Kasumi-1 (cell line): ENCODE results near the gene DSCAM.
A peak's percentile ranks its signal among the peaks of the same experiment; 100 is the strongest.

Experiments
- DNase-seq, 2 experiments: peaks; one replicate each; lab custom pipeline; 2025; lab: John Stamatoyannopoulos, UW

Gene DSCAM

GRCh38 chr21:40173816-40174215, 673.1 kb downstream of the DSCAM start:
- DNase-seq = no peak

GRCh38 chr21:40169971-40170370, 677.0 kb downstream of the DSCAM start:
- DNase-seq = no peak

- no peak for DNase-seq
These were observed 680.6 kb downstream of the DSCAM start for GRCh38 chr21:40166291-40166843.

GRCh38 chr21:40165773-40166070, 681.2 kb downstream of the DSCAM start:
- no peak for DNase-seq

GRCh38 chr21:40164905-40165772, 681.8 kb downstream of the DSCAM start:
- DNase-seq = no peak

GRCh38 chr21:40162075-40162474, 684.9 kb downstream of the DSCAM start:
- DNase-seq = no peak

- DNase-seq = no peak
These were observed 686.0 kb downstream of the DSCAM start for GRCh38 chr21:40160911-40161310.

- no peak for DNase-seq
These were observed 688.6 kb downstream of the DSCAM start for GRCh38 chr21:40158366-40158765.

GRCh38 chr21:40155563-40155962, 691.4 kb downstream of the DSCAM start:
- DNase-seq = no peak

- no peak for DNase-seq
These were observed 693.6 kb downstream of the DSCAM start for GRCh38 chr21:40153351-40153750.

GRCh38 chr21:40152476-40152875, 694.5 kb downstream of the DSCAM start:
- no peak for DNase-seq

- no peak for DNase-seq
These were observed 695.3 kb downstream of the DSCAM start for GRCh38 chr21:40151611-40152010.

GRCh38 chr21:40146216-40146837, 700.6 kb downstream of the DSCAM start:
- no peak for DNase-seq

GRCh38 chr21:40143822-40144525, 703.0 kb downstream of the DSCAM start:
- peak; percentile 66 for DNase-seq

- no peak for DNase-seq
These were observed 705.3 kb downstream of the DSCAM start for GRCh38 chr21:40141621-40142020.

GRCh38 chr21:40140675-40141074, 706.3 kb downstream of the DSCAM start:
- no peak for DNase-seq

- no peak for DNase-seq
These were observed 707.3 kb downstream of the DSCAM start for GRCh38 chr21:40139636-40140035.

- no peak for DNase-seq
These were observed 710.4 kb downstream of the DSCAM start for GRCh38 chr21:40136571-40136970.

- DNase-seq = no peak
These were observed 712.0 kb downstream of the DSCAM start for GRCh38 chr21:40134731-40135492.

GRCh38 chr21:40130476-40130875, 716.5 kb downstream of the DSCAM start:
- DNase-seq = no peak

- DNase-seq = no peak
These were observed 717.1 kb downstream of the DSCAM start for GRCh38 chr21:40129809-40130208.

- DNase-seq = no peak
These were observed 718.1 kb downstream of the DSCAM start for GRCh38 chr21:40128891-40129290.
